RPMI8226 (cell line): ENCODE results near the gene EIF3L.
A peak's percentile ranks its signal among the peaks of the same experiment; 100 is the strongest.

Experiments
- DNase-seq: peaks from one replicate; pipeline ENCODE4 v3.0.0-alpha.2; 2015

Gene EIF3L

DNA sequence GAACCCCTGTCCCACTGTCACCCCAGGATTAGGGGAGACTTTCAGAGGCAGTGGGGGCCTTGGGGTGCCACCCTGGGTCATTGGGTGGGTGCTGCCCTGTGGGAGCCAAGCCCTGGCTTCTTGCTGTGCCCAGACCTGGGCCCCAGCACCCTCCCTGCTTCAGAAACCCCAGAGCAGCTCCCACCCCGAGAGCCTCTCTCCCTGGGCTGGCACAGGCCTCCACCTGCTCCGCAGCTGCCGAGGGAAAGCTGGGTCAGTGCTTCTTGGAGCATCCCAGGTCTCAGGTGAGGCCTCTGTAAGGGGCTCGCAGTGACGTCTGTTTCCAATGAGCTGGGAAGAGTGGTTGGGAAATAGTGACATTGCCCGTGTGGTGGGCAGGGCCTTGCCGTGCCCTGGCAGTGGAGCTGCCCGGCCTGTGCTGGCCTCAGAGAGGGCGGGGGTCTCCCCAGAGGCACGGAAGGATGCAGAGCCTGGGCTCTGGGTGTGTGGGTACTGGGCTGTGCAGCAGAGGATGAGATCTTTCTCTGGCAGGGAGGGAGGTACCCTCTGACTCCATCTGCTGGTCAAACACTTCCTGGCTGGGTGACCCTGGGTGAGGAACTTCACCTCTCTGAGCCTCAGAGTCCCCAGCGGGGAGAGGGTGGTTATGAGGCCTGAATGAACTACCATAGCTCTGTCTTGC is 81.2 kb downstream of the EIF3L start:
- peak; percentile 19 for DNase-seq

DNA sequence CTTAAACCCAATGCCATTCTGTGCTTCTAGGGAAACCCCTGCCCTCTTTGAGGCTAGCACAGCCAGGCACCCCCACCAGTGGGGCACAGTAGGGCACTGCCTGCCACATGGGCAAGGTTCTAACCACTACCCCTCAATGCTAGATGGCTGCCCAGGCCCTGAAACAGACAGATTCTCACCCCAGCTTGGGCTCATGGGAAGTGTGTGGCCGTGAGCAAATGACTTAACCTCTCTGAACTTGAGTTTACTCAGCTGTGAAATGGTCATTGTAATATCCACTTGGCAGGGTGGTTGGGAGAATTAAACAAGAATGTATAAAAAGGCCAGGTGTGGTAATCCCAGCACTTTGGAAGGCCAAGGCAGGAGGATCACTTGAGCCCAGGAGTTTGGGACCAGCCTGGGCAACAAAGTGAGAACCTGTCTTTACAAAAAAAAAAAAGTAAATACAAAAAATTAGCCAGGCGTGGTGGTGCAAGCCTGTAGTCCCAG is 81.8 kb downstream of the EIF3L start:
- no peak for DNase-seq

DNA sequence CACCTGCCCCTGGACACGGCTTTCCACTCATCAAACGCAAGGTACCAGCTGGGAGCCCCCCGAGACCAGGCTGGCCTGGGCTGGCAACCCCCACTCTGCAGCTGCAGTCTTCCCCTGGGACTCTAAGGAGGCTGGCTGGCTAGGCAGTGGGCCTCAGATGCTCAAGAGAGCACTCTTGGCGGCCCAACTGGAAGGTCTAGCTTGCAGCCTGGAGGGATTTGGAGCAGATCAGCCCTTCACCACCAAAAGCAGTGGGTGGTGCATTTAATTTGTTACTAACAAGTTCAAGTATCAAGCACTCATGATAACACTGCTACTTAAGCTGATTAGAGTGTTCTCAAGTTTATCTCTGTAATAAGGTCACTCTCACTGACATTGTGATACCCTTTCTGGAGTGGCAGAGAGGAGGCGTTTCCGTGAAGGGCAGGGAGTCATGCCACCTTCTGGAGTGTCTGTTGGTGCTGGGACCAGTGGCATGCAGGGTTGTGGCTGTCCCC is 82.7 kb downstream of the EIF3L start:
- DNase-seq: no peak

DNA sequence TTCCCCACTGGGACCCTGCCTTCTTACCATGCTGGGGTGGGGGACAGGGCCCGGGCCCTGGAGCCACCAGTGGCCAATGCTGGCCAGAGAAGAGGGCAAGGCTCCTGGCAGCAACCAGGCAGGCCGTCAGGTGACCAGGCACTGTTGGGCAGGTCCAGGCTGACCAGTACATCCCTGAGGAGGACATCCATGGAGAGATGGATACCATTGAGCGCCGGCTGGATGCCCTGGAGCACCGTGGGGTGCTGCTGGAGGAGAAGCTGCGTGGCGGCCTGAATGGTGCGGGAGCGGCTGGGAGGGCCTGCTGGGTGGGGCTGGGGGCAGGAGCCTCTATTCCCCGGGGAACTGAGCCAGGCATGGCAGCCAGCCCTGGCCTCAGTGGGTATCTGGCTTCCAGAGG is 83.2 kb downstream of the EIF3L start:
- no peak for DNase-seq

DNA sequence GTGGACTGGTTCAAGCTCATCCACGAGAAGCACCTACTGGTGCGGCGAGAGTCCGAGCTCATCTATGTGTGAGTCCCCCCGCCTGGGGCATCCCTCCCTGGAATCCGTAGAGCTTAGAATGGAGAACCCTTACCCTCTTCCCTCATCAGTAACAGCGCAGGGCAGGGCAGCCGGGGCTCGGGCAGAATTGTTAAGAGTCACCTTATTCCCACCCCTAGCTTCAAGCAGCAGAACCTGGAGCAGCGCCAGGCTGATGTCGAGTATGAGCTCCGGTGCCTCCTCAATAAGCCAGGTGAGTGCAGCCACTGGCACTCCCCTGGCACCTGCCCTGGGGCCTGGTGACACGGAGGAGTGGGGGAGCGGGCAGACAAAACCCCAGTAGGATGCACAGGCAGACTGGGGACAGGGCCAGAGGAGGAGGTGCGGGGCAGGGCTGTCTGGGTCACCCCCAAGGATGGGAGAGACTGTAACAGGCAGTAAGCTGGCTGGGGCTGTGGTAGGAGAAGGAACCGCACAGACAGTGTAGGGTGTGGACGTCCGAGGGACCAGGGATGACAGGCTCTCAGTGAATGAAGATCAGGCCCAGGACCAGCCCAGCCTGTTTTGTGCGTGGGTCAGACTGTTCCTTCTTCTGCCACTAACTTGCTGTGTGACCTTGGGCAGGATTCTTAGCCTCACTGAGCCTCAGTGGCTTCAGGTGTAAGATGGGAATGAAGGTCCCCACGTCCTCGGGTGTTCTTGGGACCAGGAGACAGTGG is 83.8 kb downstream of the EIF3L start:
- no peak for DNase-seq

DNA sequence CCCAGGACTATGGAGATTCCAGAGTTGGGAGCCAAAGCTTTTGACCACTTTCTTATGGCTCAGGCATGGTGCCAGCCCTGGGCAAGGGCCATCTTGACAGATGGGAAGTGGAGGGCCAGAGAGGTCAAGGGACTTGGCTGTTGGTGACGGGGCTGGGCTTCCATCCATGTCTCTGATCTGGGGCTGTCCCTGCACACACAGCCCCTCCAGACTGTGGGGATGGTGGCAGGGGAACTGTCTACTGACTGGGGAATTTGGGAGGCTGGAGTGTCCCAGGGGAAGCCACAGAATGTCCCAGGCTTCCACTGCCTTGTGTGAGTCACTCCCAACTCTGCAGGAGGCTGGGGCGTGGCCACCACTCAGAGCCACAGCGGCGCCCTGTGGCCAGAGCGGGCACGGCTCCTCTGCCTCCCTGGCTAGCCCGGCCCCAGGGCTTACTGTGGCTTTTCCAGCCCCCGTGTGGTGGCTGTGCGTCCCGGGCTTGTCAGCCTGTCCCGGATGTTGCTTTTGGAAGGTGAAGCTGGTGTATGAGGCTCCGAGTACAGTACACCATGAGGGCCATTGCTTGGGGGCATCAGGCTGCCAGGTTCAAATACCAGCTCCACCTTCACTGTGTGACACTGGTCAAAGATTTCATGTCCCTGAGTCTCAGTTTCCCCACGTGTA is 84.6 kb downstream of the EIF3L start:
- DNase-seq: peak; percentile 92
